ENCODE measurements around the gene AJAP1.

GRCh38 chr1:4634793-4635406 is 19.5 kb upstream of the AJAP1 start:
- TF ChIP-seq, protein P1, sequence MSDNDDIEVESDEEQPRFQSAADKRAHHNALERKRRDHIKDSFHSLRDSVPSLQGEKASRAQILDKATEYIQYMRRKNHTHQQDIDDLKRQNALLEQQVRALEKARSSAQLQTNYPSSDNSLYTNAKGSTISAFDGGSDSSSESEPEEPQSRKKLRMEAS (IDR thresholded peaks at IDR 0.05) = no peak
- no peak for TF ChIP-seq SRF (IDR thresholded peaks at IDR 0.05; ENCODE audit: low read depth)
- no peak for TF ChIP-seq SP1 (IDR thresholded peaks at IDR 0.05; ENCODE audit: low read depth)
- no peak for TF ChIP-seq EZH2 (IDR thresholded peaks at IDR 0.05)
- TF ChIP-seq, protein P2, sequence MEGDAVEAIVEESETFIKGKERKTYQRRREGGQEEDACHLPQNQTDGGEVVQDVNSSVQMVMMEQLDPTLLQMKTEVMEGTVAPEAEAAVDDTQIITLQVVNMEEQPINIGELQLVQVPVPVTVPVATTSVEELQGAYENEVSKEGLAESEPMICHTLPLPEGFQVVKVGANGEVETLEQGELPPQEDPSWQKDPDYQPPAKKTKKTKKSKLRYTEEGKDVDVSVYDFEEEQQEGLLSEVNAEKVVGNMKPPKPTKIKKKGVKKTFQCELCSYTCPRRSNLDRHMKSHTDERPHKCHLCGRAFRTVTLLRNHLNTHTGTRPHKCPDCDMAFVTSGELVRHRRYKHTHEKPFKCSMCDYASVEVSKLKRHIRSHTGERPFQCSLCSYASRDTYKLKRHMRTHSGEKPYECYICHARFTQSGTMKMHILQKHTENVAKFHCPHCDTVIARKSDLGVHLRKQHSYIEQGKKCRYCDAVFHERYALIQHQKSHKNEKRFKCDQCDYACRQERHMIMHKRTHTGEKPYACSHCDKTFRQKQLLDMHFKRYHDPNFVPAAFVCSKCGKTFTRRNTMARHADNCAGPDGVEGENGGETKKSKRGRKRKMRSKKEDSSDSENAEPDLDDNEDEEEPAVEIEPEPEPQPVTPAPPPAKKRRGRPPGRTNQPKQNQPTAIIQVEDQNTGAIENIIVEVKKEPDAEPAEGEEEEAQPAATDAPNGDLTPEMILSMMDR (IDR thresholded peaks at IDR 0.05 in 2 of 3, conservative IDR thresholded peaks at IDR 0.05 in 1 of 3; ENCODE audit: borderline replicate concordance in 1 of 3, insufficient read depth in 1 of 3, low read depth in 2 of 3, low read length in 2 of 3) = no peak

Data from HCT116 (cell line).